ENCODE measurements around the gene MSANTD7. TPM values are rescaled to one million over a fixed set of nuclear protein-coding genes. Genes with fewer than 3 reads are reported as not detected.
A peak's percentile ranks its signal among the peaks of the same experiment; 100 is the strongest.

MSANTD7 gene
- polyA plus RNA-seq, 1 donor (not counting 4 experiments of a cell fraction or from before 2014, with no cell fraction given): 8.6 TPM

DNA sequence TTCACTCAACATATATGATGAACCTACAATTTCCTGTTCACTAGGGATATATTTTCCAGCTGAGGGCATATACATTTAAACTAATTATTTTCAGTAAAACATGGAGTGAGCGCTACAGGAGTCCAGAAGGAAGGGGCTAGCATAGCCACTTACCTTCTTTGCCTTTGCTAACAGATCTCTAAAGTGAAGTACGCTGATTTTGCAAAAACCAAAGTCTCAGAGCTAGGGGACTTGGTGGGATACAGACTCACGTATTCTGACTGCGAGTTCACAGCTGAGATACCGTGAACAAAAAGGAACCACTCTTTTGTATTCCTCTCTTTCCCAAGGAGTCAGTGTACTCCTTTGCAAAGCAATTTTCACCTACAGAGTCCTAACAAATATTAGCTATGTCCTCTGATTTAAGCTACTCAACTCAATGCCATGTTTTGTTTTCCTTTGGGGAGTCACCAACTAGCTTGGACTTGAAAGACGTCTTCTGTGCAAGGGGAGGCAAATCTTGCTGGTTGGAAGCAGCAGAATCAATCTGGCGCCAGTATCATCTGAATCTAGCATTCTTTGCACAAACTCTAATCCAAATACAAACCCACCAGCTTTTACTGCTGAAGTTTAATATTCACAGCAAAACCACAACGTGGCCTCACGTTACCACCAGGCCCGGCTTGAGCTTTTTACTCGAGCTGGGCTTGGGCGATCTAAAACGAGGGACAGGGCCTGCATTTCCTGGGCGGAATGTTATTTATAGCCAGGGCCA, 926 bp upstream of the MSANTD7 start:
- Histone ChIP-seq H3K9me1 (ENCODE audit: control insufficient read depth, extremely low read depth, insufficient read depth, low read length) (no peaks in the 10 kb centered on the region), H3K4me2 (ENCODE audit: control insufficient read depth, extremely low read depth, insufficient read depth, low read depth, low read length) (peak overlapping the region; percentile 96), H3K79me2 (ENCODE audit: control insufficient read depth, insufficient read depth, low read length) (peaks cover 39% of the 10 kb centered on the region), H3K27me3 (ENCODE audit: control insufficient read depth, extremely low read depth, insufficient read depth, low read length) (no peaks in the 10 kb centered on the region), H3K9ac (ENCODE audit: control insufficient read depth, extremely low read depth, insufficient read depth, low read length) (peak overlapping the region; percentile 96), H3K4me3 (ENCODE audit: control insufficient read depth in 2 of 3, extremely low read depth in 1 of 3, insufficient read depth in 2 of 3, low read depth in 1 of 3, low read length in 3 of 3) (peak overlapping the region; percentile 86 to 95 (median 92)), H3K36me3 (ENCODE audit: control insufficient read depth in 2 of 2, extremely low read depth in 1 of 2, insufficient read depth in 2 of 2, low read length in 2 of 2) (peaks cover 2 to 10% of the 10 kb centered on the region in 2 experiments), H2AFZ (ENCODE audit: control insufficient read depth, low read length) (peak overlapping the region; percentile 90), H3K9me3 (ENCODE audit: control insufficient read depth, low read depth, low read length) (no peaks in the 10 kb centered on the region), H3K27ac (ENCODE audit: control insufficient read depth, insufficient read depth, low read length) (peak overlapping the region; percentile 92), H3K4me1 (ENCODE audit: control insufficient read depth, extremely low read depth, insufficient read depth, low read length) (peaks cover 12% of the 10 kb centered on the region), H4K20me1 (ENCODE audit: control insufficient read depth, extremely low read depth, insufficient read depth, low read length) (no peaks in the 10 kb centered on the region)
- FAIRE-seq (no peak), DNase-seq (ENCODE audit: low read depth, low spot score) (no peak)
- TF ChIP-seq, protein P1, sequence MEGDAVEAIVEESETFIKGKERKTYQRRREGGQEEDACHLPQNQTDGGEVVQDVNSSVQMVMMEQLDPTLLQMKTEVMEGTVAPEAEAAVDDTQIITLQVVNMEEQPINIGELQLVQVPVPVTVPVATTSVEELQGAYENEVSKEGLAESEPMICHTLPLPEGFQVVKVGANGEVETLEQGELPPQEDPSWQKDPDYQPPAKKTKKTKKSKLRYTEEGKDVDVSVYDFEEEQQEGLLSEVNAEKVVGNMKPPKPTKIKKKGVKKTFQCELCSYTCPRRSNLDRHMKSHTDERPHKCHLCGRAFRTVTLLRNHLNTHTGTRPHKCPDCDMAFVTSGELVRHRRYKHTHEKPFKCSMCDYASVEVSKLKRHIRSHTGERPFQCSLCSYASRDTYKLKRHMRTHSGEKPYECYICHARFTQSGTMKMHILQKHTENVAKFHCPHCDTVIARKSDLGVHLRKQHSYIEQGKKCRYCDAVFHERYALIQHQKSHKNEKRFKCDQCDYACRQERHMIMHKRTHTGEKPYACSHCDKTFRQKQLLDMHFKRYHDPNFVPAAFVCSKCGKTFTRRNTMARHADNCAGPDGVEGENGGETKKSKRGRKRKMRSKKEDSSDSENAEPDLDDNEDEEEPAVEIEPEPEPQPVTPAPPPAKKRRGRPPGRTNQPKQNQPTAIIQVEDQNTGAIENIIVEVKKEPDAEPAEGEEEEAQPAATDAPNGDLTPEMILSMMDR (optimal IDR thresholded peaks at IDR 0.05 in 1 of 3, IDR thresholded peaks at IDR 0.05 in 1 of 3, conservative IDR thresholded peaks at IDR 0.05 in 1 of 3; ENCODE audit: extremely low read depth in 1 of 3, insufficient read depth in 2 of 3, low read length in 3 of 3): no peak
- TF ChIP-seq EZH2 (IDR thresholded peaks at IDR 0.05; ENCODE audit: low read length): no peak
- dilution Hi-C loops (cut with MboI; ENCODE audit: extremely low pct_ligation_motif_present, low sequenced_read_pairs): no loop called here

DNA sequence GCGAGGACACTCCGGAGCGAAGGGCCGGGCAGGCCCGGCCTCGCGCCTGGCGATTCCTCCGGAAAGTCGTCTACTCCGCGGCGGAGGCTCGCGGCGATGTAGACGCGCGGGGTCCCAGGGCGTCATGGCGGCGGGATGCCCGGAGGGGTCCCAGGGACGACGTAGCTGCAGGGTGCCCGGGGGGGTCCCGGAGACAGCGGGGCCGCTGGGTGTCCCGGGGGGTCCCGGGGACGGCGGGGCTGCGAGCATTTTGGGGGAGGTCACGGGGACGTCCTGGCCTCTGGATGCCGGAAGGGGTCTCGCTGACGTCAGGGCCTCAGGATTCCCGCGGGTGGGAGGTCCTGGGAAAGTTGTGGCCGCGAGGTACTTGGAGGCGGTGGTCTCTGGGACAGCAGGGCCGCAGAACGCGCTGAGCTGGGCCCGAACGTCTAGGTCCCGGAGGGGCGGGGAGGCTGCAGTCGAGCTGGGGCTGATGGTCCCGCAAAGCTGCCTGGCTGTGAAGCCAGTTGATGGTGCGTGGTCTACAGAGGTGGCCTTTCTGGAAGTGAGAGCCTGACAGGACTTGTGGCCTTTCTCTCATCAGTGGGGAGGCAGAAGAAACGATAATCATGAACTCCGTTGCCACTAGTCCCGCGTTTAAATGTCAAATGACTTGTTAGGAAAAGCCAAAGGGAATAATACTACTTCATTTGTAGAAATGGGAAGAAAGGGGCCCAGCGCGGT, 637 bp downstream of the MSANTD7 start:
- FAIRE-seq (no peak), DNase-seq (ENCODE audit: low read depth, low spot score) (no peak)
- dilution Hi-C loops (cut with MboI; ENCODE audit: extremely low pct_ligation_motif_present, low sequenced_read_pairs): no loop called here
- Histone ChIP-seq H2AFZ (ENCODE audit: control insufficient read depth, low read length) (peak overlapping the region; percentile 96), H3K4me1 (ENCODE audit: control insufficient read depth, extremely low read depth, insufficient read depth, low read length) (peaks cover 12% of the 10 kb centered on the region), H4K20me1 (ENCODE audit: control insufficient read depth, extremely low read depth, insufficient read depth, low read length) (no peaks in the 10 kb centered on the region), H3K27ac (ENCODE audit: control insufficient read depth, insufficient read depth, low read length) (peak overlapping the region; percentile 92), H3K9me1 (ENCODE audit: control insufficient read depth, extremely low read depth, insufficient read depth, low read length) (no peaks in the 10 kb centered on the region), H3K9ac (ENCODE audit: control insufficient read depth, extremely low read depth, insufficient read depth, low read length) (peak overlapping the region; percentile 96), H3K36me3 (ENCODE audit: control insufficient read depth in 2 of 2, extremely low read depth in 1 of 2, insufficient read depth in 2 of 2, low read length in 2 of 2) (peaks cover 12 to 24% of the 10 kb centered on the region in 2 experiments), H3K9me3 (ENCODE audit: control insufficient read depth, low read depth, low read length) (no peaks in the 10 kb centered on the region), H3K79me2 (ENCODE audit: control insufficient read depth, insufficient read depth, low read length) (peaks cover 47% of the 10 kb centered on the region), H3K4me3 (ENCODE audit: control insufficient read depth in 2 of 3, extremely low read depth in 1 of 3, insufficient read depth in 2 of 3, low read depth in 1 of 3, low read length in 3 of 3) (peak overlapping the region; percentile 92 to 98 (median 95)), H3K4me2 (ENCODE audit: control insufficient read depth, extremely low read depth, insufficient read depth, low read depth, low read length) (peak overlapping the region; percentile 89), H3K27me3 (ENCODE audit: control insufficient read depth, extremely low read depth, insufficient read depth, low read length) (no peaks in the 10 kb centered on the region)
- TF ChIP-seq, protein P1 (optimal IDR thresholded peaks at IDR 0.05 in 1 of 3, IDR thresholded peaks at IDR 0.05 in 1 of 3, conservative IDR thresholded peaks at IDR 0.05 in 1 of 3; ENCODE audit: extremely low read depth in 1 of 3, insufficient read depth in 2 of 3, low read length in 3 of 3): no peak
- TF ChIP-seq EZH2 (IDR thresholded peaks at IDR 0.05; ENCODE audit: low read length): no peak

Data from keratinocyte (primary cell).